Liver (tissue), 9 donors: ENCODE data around the gene ELOVL2. TPM values are rescaled to one million over a fixed set of nuclear protein-coding genes. Genes with fewer than 3 reads are reported as not detected.

Experiments
- DNase-seq: peaks from one replicate; pipeline ENCODE4 v3.0.0-alpha.2; 2017; ENCODE audit warnings: low spot score
- H3K27ac ChIP-seq, 2 donors: one replicate each; pipeline ENCODE4 v1.7.0; 2013; ENCODE audit warnings: inconsistent platforms in 2 of 2, low read length in 2 of 2, control low read depth in 1 of 2, low read depth in 1 of 2, mild to moderate bottlenecking in 1 of 2
- H3K27me3 ChIP-seq, 4 donors: one replicate each; pipeline versions ENCODE4 v1.6.1 to v1.7.0; 2013; ENCODE audit warnings: low read length in 3 of 4, inconsistent platforms in 1 of 4, mild to moderate bottlenecking in 1 of 4, moderate library complexity in 1 of 4; ENCODE audit not compliant: control insufficient read depth in 4 of 4, insufficient read depth in 4 of 4
- H3K36me3 ChIP-seq, 4 donors: one replicate each; pipeline versions ENCODE4 v1.6.1 to v1.7.0; 2013; ENCODE audit warnings: low read length in 3 of 4, mild to moderate bottlenecking in 3 of 4, low read depth in 1 of 4, moderate library complexity in 1 of 4; ENCODE audit not compliant: control insufficient read depth in 4 of 4, insufficient read depth in 3 of 4
- H3K4me1 ChIP-seq, 4 donors: one replicate each; pipeline versions ENCODE4 v1.6.1 to v1.7.0; 2013; ENCODE audit warnings: low read length in 3 of 4, mild to moderate bottlenecking in 3 of 4, moderate library complexity in 1 of 4; ENCODE audit not compliant: control insufficient read depth in 4 of 4, insufficient read depth in 4 of 4
- H3K4me3 ChIP-seq, 3 donors: one replicate each; pipeline versions ENCODE4 v1.6.1 to v1.7.0; 2013; ENCODE audit warnings: low read length in 3 of 3, control low read depth in 1 of 3, low read depth in 1 of 3, mild to moderate bottlenecking in 1 of 3
- H3K9ac ChIP-seq, 2 donors: one replicate each; pipeline ENCODE4 v1.7.0; 2013; ENCODE audit warnings: low read length in 2 of 2, mild to moderate bottlenecking in 2 of 2, moderate library complexity in 2 of 2, control low read depth in 1 of 2, low read depth in 1 of 2
- H3K9me3 ChIP-seq, 4 donors: one replicate each; pipeline versions ENCODE4 v1.6.1 to v1.7.0; 2013; ENCODE audit warnings: low read length in 3 of 4; ENCODE audit not compliant: control insufficient read depth in 4 of 4
- CTCF ChIP-seq: fragments of 150-350 bp; IDR thresholded peaks from 2 replicates; pipeline ENCODE4 v1.5.1; 2017; ENCODE audit warnings: improper control_type of control experiment, low read depth, low read length; ENCODE audit not compliant: missing input control
- EGR1 ChIP-seq, 2 donors: IDR thresholded peaks; 2 replicates each; pipeline ENCODE4 v1.6.1; 2016 to 2018; ENCODE audit warnings: antibody characterized with exemption in 2 of 2, low read depth in 2 of 2
- FOXA1 ChIP-seq: IDR thresholded peaks from 2 replicates; pipeline ENCODE4 v1.6.1; 2016; ENCODE audit warnings: antibody characterized with exemption
- GABPA ChIP-seq, 2 donors: IDR thresholded peaks in 1 of 2; conservative IDR thresholded peaks in 1 of 2; 2 replicates each; pipeline ENCODE4 v1.6.1; 2016; ENCODE audit warnings: antibody characterized with exemption in 2 of 2, mild to moderate bottlenecking in 1 of 2, moderate library complexity in 1 of 2
- JUND ChIP-seq, 2 donors: IDR thresholded peaks; 2 replicates each; pipeline ENCODE4 v1.6.1; 2016; ENCODE audit warnings: antibody characterized with exemption in 2 of 2
- NR2F2 ChIP-seq: IDR thresholded peaks from 2 replicates; pipeline ENCODE4 v1.6.1; 2016; ENCODE audit warnings: antibody characterized with exemption
- RAD21 ChIP-seq, 2 donors: IDR thresholded peaks; 2 replicates each; pipeline ENCODE4 v1.6.1; 2016; ENCODE audit warnings: antibody characterized with exemption in 2 of 2, mild to moderate bottlenecking in 2 of 2
- REST ChIP-seq: IDR thresholded peaks from 2 replicates; pipeline ENCODE4 v1.6.1; 2016; ENCODE audit warnings: antibody characterized with exemption, mild to moderate bottlenecking
- RXRA ChIP-seq, 2 donors: IDR thresholded peaks; 2 replicates each; pipeline ENCODE4 v1.6.1; 2017 to 2018; ENCODE audit warnings: antibody characterized with exemption in 2 of 2, mild to moderate bottlenecking in 1 of 2
- SP1 ChIP-seq: IDR thresholded peaks from 2 replicates; pipeline ENCODE4 v1.6.1; 2018; ENCODE audit warnings: antibody characterized with exemption, mild to moderate bottlenecking
- TAF1 ChIP-seq: conservative IDR thresholded peaks from 2 replicates; pipeline ENCODE4 v1.6.1; 2016; ENCODE audit warnings: antibody characterized with exemption, mild to moderate bottlenecking
- ZBTB33 ChIP-seq: IDR thresholded peaks from 2 replicates; pipeline ENCODE4 v1.6.1; 2016; ENCODE audit warnings: antibody characterized with exemption
- WGBS: extraction: QIAGEN DNeasy Blood & Tissue Kit; methylation state at CpG from one replicate; pipeline ENCODE4 v1.1.7; 2013; 5-methylcytosine and 5-hydroxymethylcytosine counted together
- polyA plus RNA-seq, 2 donors: library from polyadenylated mRNA; stranded (reverse) in 1 of 2; unstranded in 1 of 2; fragments of 200-250 nt in 1 of 2; fragments of >200 nt in 1 of 2; fragmentation: Nextera tagmentation in 1 of 2; extraction: Ambion mirVana in 1 of 2; gene quantifications; one replicate each; pipeline versions ENCODE4 v1.2.1 to v1.2.3, GENCODE V29; 2013 to 2015
- total RNA-seq, 2 donors: library from RNA; depleted of rRNA; stranded (reverse); fragments of >200 nt; gene quantifications; one replicate each; pipeline ENCODE4 v1.2.3, GENCODE V29; 2014
- donor health status: healthy.
- donor health status: healthy.
- donor health status: healthy.
- donor health status: healthy.
- donor health status: healthy.

ELOVL2 gene
- total and polyA plus RNA-seq, 4 donors = 7.1 to 28.5 (median 22.1) TPM

GRCh38 chr6:11011787-11012234, 32.3 kb downstream of the ELOVL2 start:
- TF ChIP-seq RAD21 (IDR thresholded peaks at IDR 0.05) (peak in 1 of 2 donors; percentile 26), CTCF (no peak), SP1 (no peak), FOXA1 (no peak)
- peaks cover 8 to 38% (median 25%) of the 10 kb centered on the region in 4 donors for H3K4me1 ChIP-seq
- H3K36me3 ChIP-seq = no peaks in the 10 kb centered on the region
- H3K4me3 ChIP-seq = peak overlapping the region in 2 of 3 donors; percentile 12 to 22
- DNase-seq = no peak
- peak overlapping the region in 1 of 2 donors; percentile 76 for H3K27ac ChIP-seq
- no peaks in the 10 kb centered on the region for H3K27me3 ChIP-seq
- no peaks in the 10 kb centered on the region for H3K9me3 ChIP-seq
- 31% methylated on average over 8 of the region's 8 CpGs for WGBS
- no peak overlapping the region for H3K9ac ChIP-seq

GRCh38 chr6:11009353-11009752, 34.8 kb downstream of the ELOVL2 start:
- TF ChIP-seq NR2F2 (no peak), FOXA1 (no peak), RAD21 (IDR thresholded peaks at IDR 0.05) (no peak), REST (no peak), CTCF (no peak)
- peaks cover 8 to 46% (median 29%) of the 10 kb centered on the region in 4 donors for H3K4me1 ChIP-seq
- H3K36me3 ChIP-seq = no peaks in the 10 kb centered on the region
- H3K9me3 ChIP-seq = no peaks in the 10 kb centered on the region
- no peaks in the 10 kb centered on the region for H3K27me3 ChIP-seq
- 79% methylated on average over 6 of the region's 6 CpGs for WGBS
- DNase-seq = no peak
- H3K4me3 ChIP-seq = no peak overlapping the region
- no peak overlapping the region for H3K9ac ChIP-seq
- H3K27ac ChIP-seq = no peak overlapping the region

- Histone ChIP-seq H3K9ac (no peak overlapping the region), H3K9me3 (no peaks in the 10 kb centered on the region), H3K36me3 (no peaks in the 10 kb centered on the region), H3K4me1 (peaks cover 8 to 46% (median 29%) of the 10 kb centered on the region in 4 donors), H3K4me3 (no peak overlapping the region), H3K27me3 (no peaks in the 10 kb centered on the region), H3K27ac (no peak overlapping the region)
- DNase-seq = no peak
- 72% methylated on average over 1 of the region's 1 CpG for WGBS
- no peak for TF ChIP-seq JUND (IDR thresholded peaks at IDR 0.05)
- no peak for TF ChIP-seq EGR1 (IDR thresholded peaks at IDR 0.05; ENCODE audit: low read depth in 2 of 2)
- no peak for TF ChIP-seq GABPA (IDR thresholded peaks at IDR 0.05 in 1 of 2, conservative IDR thresholded peaks at IDR 0.05 in 1 of 2)
- TF ChIP-seq ZBTB33 = no peak
- TF ChIP-seq TAF1 = no peak
- no peak for TF ChIP-seq CTCF
- TF ChIP-seq RXRA (IDR thresholded peaks at IDR 0.05) = no peak
Measured at GRCh38 chr6:11008821-11009220, 35.3 kb downstream of the ELOVL2 start.
